GM18499 (cell line): ENCODE measurements around the gene ABCC8.

Experiments used
- ATAC-seq: cut with Tn5 transposase; IDR thresholded peaks from one replicate; pipeline ENCODE4 v1.9.1; 2021; ENCODE audit warnings: moderate number of reproducible peaks; ENCODE audit not compliant: insufficient read depth, unreplicated experiment

Gene ABCC8

GRCh38 chr11:17506942-17507341, 30.3 kb upstream of the ABCC8 start:
- no peak for ATAC-seq

DNA sequence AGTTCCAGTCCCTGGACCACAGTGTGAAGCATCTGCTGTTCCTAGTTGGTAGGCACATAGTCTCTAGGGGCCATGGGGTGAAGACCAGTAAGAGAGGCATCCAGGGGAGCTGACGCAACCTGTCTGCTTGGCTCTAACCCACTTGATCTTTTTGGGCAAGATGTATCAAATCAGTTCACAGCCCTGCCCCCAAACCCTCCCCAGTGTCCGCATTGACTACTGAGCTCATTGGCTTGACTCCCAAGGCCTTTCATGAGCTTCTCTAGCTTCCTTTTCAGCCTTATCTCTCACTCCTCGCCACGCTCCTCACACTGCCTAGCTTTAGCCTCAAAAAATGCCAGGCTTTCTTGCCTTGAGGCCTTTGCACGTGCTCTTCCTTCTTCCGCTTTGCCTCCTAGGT, 29.7 kb upstream of the ABCC8 start:
- ATAC-seq = no peak

GRCh38 chr11:17505146-17505545, 28.5 kb upstream of the ABCC8 start:
- ATAC-seq = no peak

GRCh38 chr11:17504330-17505107, 27.9 kb upstream of the ABCC8 start:
- ATAC-seq = no peak

DNA sequence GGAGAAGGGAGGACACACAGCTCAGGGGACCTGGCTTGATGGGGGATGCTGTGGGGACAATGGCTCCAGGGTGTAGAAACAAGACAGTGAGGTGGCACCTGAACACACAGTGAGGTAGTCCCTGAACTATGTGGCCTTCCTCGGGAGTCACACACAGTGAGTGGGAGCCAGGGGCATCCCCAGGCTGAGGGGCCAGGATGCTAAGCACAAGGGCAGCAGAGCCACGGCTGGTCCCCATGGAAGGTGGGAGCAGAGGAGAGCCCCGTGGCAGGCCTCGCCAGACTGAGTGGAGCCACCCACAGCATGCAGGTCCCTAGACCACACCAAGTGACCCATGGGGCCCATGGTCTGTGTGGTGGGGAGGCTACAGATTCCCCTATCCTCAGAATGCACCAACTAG, 26.0 kb upstream of the ABCC8 start:
- no peak for ATAC-seq

DNA sequence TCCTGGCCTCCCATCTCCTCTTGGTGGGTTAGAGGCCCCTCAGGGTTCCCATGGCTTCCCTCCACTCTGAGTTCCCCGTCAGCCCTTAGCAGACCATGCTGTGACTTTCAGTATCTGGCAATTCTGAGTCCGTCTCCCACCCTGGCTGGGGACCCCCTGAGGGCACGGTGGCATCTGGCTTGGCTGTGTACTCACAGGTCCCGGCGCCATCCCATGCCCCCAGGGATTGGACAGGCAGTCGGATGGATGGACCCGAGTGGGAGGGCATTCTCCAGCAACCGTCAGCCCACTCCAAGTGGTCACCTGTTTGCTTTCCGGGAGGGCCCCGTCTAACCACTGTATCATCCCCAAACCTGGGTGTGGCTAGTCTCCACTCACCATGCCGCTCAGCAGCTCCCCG, 24.0 kb upstream of the ABCC8 start:
- no peak for ATAC-seq

GRCh38 chr11:17498475-17498874, 21.8 kb upstream of the ABCC8 start:
- ATAC-seq = no peak

DNA sequence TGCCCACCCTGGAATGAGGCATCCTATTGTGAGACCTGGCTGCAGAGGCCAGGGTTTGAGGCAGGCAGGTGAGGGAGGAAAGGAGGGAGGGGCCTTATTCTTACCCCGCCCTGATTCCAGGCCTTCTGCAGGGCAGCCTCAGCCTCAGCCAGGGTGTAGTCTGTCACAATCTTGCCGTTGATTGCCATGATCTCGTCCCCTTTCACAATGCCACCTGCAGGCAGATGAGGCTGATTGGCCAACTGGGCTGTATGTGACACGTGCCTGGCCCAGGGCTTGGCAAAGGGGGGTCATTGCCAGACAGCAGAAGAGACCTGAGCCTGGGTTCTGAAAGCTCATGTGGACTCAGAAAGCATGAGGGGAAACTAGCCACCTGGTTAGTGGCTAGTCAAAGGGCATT, 21.4 kb upstream of the ABCC8 start:
- no peak for ATAC-seq

DNA sequence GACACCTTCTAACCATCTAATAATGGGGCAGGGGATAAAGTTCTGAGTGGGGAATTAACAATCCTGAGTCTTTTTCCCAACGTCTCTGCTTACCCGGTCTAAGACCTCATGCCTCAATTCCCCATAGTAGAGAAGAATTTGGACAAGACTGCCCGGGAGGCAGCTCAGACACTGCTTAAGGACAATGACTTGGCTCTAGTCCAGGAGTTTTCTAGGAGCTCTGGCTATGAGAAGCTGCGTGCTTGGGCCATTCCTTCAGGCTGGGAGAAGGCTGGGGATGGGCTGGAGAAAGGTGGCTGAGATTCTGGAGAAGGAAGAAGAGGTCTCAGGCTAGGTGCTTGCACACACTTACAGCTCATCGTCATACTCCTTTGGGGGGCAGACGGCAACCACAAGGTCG, 19.8 kb upstream of the ABCC8 start:
- ATAC-seq = no peak

GRCh38 chr11:17494019-17494418, 17.4 kb upstream of the ABCC8 start:
- ATAC-seq = no peak

DNA sequence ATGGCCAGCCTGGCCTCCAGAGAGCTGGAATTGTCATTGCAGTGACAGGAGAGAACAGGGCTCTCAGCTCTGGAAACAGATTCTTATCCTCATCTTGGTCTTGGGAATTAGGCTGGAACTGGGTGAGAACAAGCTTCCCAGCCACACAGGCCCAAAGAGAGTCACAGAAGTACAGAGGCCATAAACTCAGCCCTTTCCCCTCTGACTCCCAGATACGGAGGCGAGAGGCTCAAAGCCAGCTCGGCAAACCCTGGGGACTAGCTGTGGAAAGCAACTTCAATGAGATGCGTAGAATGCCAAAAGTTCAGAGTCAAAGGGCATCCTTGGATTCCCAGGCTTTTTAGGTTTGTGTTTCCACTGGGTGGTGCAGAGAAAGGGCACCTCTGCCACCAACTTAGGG, 14.3 kb upstream of the ABCC8 start:
- ATAC-seq = no peak

- ATAC-seq = no peak
Observed at GRCh38 chr11:17490232-17490631, 13.6 kb upstream of the ABCC8 start.

DNA sequence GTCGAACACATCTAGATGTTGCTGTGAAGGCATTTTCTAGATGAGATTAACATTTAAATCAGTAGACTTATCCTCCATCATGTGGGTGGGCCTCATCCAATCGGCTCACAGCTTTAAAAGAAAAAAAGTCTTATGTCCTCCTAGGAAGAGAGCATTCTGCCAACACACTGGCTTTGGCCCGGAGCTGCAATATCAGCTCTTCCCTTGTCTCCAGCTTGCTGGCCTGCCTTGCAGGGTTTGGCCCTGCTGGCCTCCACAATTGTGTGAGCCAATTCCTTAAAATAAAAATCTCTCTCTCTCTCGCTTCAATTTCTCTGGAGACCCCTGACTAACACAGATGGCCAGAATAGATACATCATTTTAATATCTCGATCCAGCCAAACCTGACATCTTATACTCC, 13.1 kb upstream of the ABCC8 start:
- no peak for ATAC-seq

- ATAC-seq = no peak
Observed at GRCh38 chr11:17488563-17488962, 11.9 kb upstream of the ABCC8 start.

- ATAC-seq = no peak
Observed at GRCh38 chr11:17486646-17487045, 10.0 kb upstream of the ABCC8 start.

- ATAC-seq = no peak
Observed at GRCh38 chr11:17483505-17483904, 6.9 kb upstream of the ABCC8 start.

- no peak for ATAC-seq
Observed at GRCh38 chr11:17481905-17482304, 5.3 kb upstream of the ABCC8 start.

DNA sequence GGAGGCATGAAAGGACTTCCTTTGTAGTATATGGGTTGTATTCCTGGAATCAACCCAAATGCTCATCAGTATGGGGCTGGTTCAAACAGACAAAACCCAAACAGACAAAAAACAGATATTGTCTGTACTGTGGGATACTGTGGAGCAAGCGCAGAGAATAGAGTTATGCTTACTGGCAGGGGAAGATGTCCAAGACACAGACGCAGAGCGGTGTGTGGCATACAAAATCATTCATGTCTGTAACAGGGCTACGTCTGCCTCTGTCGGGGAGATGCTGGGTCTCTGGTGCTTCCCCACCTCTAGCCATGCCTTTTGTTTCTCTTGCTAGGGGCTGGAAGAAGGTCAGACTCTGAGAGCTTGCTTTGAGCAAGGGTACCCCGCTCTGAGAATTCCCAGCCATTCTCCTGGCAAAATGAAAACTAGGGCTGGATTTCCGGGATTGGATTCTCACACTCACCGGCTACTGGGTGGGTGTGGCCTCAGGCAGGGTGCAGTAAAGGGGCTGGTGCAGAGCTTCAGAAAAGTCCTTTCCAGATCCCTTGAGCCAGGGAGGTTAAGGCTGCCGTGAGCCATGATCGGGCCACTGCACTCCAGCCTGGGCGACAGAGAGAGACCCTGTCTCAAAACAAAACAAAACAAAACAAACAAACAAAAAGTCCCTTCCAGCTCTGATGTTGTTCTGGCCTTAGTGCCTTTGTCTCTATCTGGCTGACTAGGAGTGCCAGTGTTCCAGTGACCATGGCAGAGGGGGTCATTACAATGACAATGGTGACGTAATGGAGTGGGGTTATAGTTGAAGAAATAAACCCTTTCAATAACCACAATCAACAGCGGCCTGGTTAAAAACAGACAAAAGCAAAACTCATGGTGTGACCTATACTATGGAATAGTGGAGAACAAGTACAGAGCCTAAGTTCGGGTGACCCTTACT, 2.9 kb upstream of the ABCC8 start:
- ATAC-seq = no peak

GRCh38 chr11:17478070-17478469, 1.4 kb upstream of the ABCC8 start:
- ATAC-seq = no peak

DNA sequence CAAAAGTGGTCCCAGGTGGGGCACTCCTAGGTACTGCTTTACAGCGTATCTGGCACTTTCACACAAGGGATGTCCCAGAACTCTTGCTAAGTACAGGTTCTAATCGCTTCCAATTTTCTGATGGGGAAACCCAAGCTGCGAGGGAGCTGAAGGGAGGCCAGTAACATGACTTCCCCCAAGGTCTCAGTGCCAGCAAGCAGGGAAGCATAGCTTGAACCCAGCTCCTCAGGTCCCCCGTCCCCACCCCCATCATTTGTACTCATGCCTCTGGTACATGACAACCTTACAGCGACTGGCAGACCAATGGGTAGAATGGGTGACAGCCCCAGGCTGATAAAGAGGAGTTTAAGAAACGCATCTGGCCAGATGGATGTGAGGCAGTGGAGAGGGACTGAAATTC, 716 bp upstream of the ABCC8 start:
- ATAC-seq = no peak

DNA sequence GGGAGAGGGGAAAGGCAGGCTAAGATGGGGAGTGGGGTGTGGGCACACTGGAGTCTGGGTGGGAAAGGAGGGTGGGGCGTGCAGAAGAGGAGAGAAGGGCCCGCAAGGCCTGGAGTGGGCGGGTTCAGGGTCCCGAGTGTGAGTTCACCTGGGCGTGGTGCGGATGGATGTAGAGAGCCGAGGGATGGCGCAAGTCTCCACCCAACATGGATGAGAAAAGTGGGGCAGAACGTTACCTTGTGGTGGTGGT, 364 bp upstream of the ABCC8 start:
- no peak for ATAC-seq
